GM23338 (cell line): ENCODE measurements around the gene EMC9. TPM values are rescaled to one million over a fixed set of nuclear protein-coding genes. Genes with fewer than 3 reads are reported as not detected.

Experiments
- ATAC-seq: fragments of 200-7000 bp; cut with Tn5 transposase; 3 replicates; pipeline ENCODE4 v1.9.1; 2020
- DNase-seq: peaks from one replicate; pipeline ENCODE4 v3.0.0-alpha.2; 2015; ENCODE audit warnings: low spot score
- H2AFZ ChIP-seq: fragments of 200-600 bp; sonication (generic); 2 replicates; pipeline ENCODE4 v1.8.0; 2016; ENCODE audit warnings: antibody characterized with exemption, mild to moderate bottlenecking, moderate library complexity
- H3F3A ChIP-seq: fragments of 200-600 bp; sonication (generic); replicated peaks from 2 replicates; pipeline ENCODE4 v1.8.0; 2017; ENCODE audit warnings: antibody characterized with exemption, mixed run types, low read depth
- H3K27ac ChIP-seq: fragments of 200-600 bp; sonication (generic); 2 replicates; pipeline ENCODE4 v1.6.1; 2016; ENCODE audit warnings: low read depth
- H3K27me3 ChIP-seq: fragments of 200-600 bp; sonication (generic); 2 replicates; pipeline ENCODE4 v1.8.0; 2016; ENCODE audit warnings: mild to moderate bottlenecking, mixed run types, moderate library complexity; ENCODE audit not compliant: insufficient read depth
- H3K36me3 ChIP-seq: fragments of 200-600 bp; sonication (generic); 2 replicates; pipeline ENCODE4 v1.8.0; 2016; ENCODE audit warnings: mild to moderate bottlenecking; ENCODE audit not compliant: insufficient read depth
- H3K4me1 ChIP-seq: fragments of 200-600 bp; sonication (generic); 2 replicates; pipeline ENCODE4 v1.8.0; 2016; ENCODE audit warnings: mild to moderate bottlenecking, moderate library complexity; ENCODE audit not compliant: insufficient read depth
- H3K4me2 ChIP-seq: fragments of 200-600 bp; sonication (generic); 2 replicates; pipeline ENCODE4 v1.7.1; 2017; ENCODE audit warnings: mixed run types
- H3K4me3 ChIP-seq: fragments of 200-600 bp; sonication (generic); 2 replicates; pipeline ENCODE4 v1.6.1; 2016; ENCODE audit warnings: mixed run types
- H3K79me2 ChIP-seq: fragments of 200-600 bp; sonication (generic); replicated peaks from 2 replicates; pipeline ENCODE4 v1.8.0; 2017; ENCODE audit warnings: mild to moderate bottlenecking; ENCODE audit not compliant: insufficient read depth
- H3K9me2 ChIP-seq: fragments of 200-600 bp; sonication (generic); 2 replicates; pipeline ENCODE4 v1.8.0; 2017; ENCODE audit not compliant: insufficient read depth
- H4K20me1 ChIP-seq: fragments of 200-600 bp; sonication (generic); replicated peaks from 2 replicates; pipeline ENCODE4 v1.8.0; 2017; ENCODE audit warnings: mild to moderate bottlenecking; ENCODE audit not compliant: insufficient read depth
- H3K27ac Mint-ChIP-seq: 2 replicates; pipeline ENCODE4 v1.8.0; 2020; ENCODE audit warnings: inconsistent platforms, mild to moderate bottlenecking, moderate library complexity, mixed read lengths
- H3K27me3 Mint-ChIP-seq: 3 replicates; pipeline ENCODE4 v1.8.0; 2022; ENCODE audit warnings: low read depth, mild to moderate bottlenecking, moderate library complexity, mixed read lengths, inconsistent platforms; ENCODE audit not compliant: insufficient read depth, poor library complexity
- H3K36me3 Mint-ChIP-seq: 3 replicates; pipeline ENCODE4 v1.8.0; 2021; ENCODE audit warnings: low read depth, mild to moderate bottlenecking, inconsistent platforms, moderate library complexity, mixed read lengths
- H3K4me1 Mint-ChIP-seq: 3 replicates; pipeline ENCODE4 v1.8.0; 2020; ENCODE audit warnings: mild to moderate bottlenecking, inconsistent platforms, mixed read lengths
- H3K4me3 Mint-ChIP-seq: 3 replicates; pipeline ENCODE4 v1.8.0; 2021; ENCODE audit warnings: moderate library complexity, mild to moderate bottlenecking, inconsistent platforms, mixed read lengths
- H3K9me3 Mint-ChIP-seq: 3 replicates; pipeline ENCODE4 v1.8.0; 2020; ENCODE audit warnings: moderate library complexity, mild to moderate bottlenecking, inconsistent platforms, mixed read lengths
- EZH2 ChIP-seq: fragments of 200-600 bp; sonication (generic); IDR thresholded peaks from one replicate; pipeline ENCODE4 v1.8.0; 2017; ENCODE audit warnings: antibody characterized with exemption, mild to moderate bottlenecking, low read depth; ENCODE audit not compliant: unreplicated experiment
- JUNB ChIP-seq: IDR thresholded peaks from one replicate; pipeline ENCODE4 v1.6.1; 2016; ENCODE audit warnings: antibody characterized with exemption; ENCODE audit not compliant: unreplicated experiment
- POLR2AphosphoS5 ChIP-seq: IDR thresholded peaks from 2 replicates; pipeline ENCODE4 v1.6.1; 2016; ENCODE audit warnings: antibody characterized with exemption, low read depth
- STAT1 ChIP-seq: IDR thresholded peaks from one replicate; pipeline ENCODE4 v1.6.1; 2016; ENCODE audit warnings: antibody characterized with exemption; ENCODE audit not compliant: unreplicated experiment
- ZNF331 ChIP-seq: fragments of 250-450 bp; sonication (Bioruptor Pico); IDR thresholded peaks from 2 replicates; pipeline ENCODE4 v1.5.0; 2020; ENCODE audit warnings: low read depth, mild to moderate bottlenecking, moderate library complexity
- polyA plus RNA-seq: library from polyadenylated mRNA; unstranded; fragments of >200 nt; fragmentation: Nextera tagmentation; extraction: Ambion mirVana; gene quantifications from 2 replicates; pipeline ENCODE4 v1.2.1, GENCODE V29; 2016
- total RNA-seq: library from RNA; depleted of rRNA; stranded (reverse); fragments of >200 nt; shearing (Covaris generic); gene quantifications from 2 replicates; pipeline ENCODE4 v1.2.3, GENCODE V29; 2014
- TF ChIP-seq, protein P1 (sequence below): IDR thresholded peaks from one replicate; pipeline ENCODE4 v1.6.1; 2018; ENCODE audit warnings: antibody characterized with exemption; ENCODE audit not compliant: unreplicated experiment
- TF ChIP-seq, protein P2 (sequence below), 2 experiments: fragments of 200-600 bp in 1 of 2; sonication (generic) in 1 of 2; conservative IDR thresholded peaks; 2 replicates each; pipeline versions ENCODE4 v1.5.1 to v1.6.1; 2016 to 2017; ENCODE audit warnings: antibody characterized with exemption in 2 of 2, low read depth in 2 of 2, mild to moderate bottlenecking in 2 of 2, moderate library complexity in 1 of 2
- TF ChIP-seq, protein P3 (sequence below): IDR thresholded peaks from 2 replicates; pipeline ENCODE4 v1.6.1; 2016; ENCODE audit warnings: antibody characterized with exemption

The EMC9 gene
- total and polyA plus RNA-seq, 2 experiments from 2014 or later = 30.0 to 64.2 TPM

DNA sequence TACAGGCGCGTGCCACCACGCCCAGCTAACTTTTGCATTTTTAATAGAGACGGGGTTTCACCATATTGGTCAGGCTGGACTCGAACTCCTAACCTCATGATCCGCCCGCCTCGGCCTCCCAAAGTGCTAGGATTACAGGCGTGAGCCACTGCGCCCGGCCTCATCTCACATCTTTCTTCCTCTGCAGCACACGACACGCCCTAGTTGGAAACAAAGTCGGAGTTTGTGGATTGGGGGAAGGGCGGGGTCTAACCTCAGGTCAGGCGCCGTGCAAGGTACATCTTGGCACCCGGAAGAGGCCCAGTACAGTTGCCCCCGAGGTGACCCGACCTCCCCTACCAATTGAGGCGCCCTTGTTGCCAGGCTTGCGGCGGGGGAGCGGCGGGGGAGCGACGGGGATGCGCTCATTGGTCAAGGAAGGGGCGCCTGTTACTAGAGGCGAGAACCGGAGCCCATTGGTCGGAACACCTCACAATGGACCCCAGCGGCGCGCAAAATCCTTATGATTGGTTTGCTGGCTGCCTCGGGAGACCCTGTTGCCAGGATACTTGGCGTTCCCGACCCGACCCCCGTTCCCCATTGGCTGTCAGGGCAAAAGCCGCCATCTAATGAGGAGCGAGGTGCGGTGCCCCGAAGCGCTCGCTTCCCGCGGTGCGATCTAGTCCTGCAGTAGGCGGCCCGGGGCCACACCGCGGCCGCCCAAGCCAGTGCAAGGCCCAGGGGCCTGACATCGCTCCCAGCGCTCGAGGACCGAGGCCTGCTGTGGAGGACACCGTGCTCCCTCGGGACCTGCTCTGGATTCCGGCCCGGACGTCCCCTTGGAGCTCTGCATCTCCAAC lies 30.2 kb upstream of the EMC9 start, which contains the start of gene REC8:
REC8 (plus strand) TSS at position 659 of the 839 bp plus-strand sequence. CDS start 473 bp downstream, outside the sequence.
- Histone ChIP-seq H3K4me2 (peak within 1 kb of the TSS; percentile 100), H3K27me3 (no peaks in the 10 kb centered on the region), H4K20me1 (no peaks in the 10 kb centered on the region; the same call in 1 of the 2 replicates), H3K9me2 (no peaks in the 10 kb centered on the region), H3K27ac (peak within 1 kb of the TSS; percentile 43; the same call in 1 of the 2 replicates), H3K4me1 (0 out of 2 replicates have a peak, but pooled peaks cover 3% of the 10 kb centered on the region), H3K79me2 (no peaks in the 10 kb centered on the region), H3K36me3 (no peaks in the 10 kb centered on the region), H3K4me3 (peak within 1 kb of the TSS; percentile 81), H3F3A (peaks cover 7% of the 10 kb centered on the region; the same call in 1 of the 2 replicates), H2AFZ (peak within 1 kb of the TSS; percentile 99)
- H3K27ac Mint-ChIP-seq = peak within 1 kb of the TSS; percentile 82
- peak within 1 kb of the TSS; percentile 87 for H3K4me3 Mint-ChIP-seq
- TF ChIP-seq, protein P1, sequence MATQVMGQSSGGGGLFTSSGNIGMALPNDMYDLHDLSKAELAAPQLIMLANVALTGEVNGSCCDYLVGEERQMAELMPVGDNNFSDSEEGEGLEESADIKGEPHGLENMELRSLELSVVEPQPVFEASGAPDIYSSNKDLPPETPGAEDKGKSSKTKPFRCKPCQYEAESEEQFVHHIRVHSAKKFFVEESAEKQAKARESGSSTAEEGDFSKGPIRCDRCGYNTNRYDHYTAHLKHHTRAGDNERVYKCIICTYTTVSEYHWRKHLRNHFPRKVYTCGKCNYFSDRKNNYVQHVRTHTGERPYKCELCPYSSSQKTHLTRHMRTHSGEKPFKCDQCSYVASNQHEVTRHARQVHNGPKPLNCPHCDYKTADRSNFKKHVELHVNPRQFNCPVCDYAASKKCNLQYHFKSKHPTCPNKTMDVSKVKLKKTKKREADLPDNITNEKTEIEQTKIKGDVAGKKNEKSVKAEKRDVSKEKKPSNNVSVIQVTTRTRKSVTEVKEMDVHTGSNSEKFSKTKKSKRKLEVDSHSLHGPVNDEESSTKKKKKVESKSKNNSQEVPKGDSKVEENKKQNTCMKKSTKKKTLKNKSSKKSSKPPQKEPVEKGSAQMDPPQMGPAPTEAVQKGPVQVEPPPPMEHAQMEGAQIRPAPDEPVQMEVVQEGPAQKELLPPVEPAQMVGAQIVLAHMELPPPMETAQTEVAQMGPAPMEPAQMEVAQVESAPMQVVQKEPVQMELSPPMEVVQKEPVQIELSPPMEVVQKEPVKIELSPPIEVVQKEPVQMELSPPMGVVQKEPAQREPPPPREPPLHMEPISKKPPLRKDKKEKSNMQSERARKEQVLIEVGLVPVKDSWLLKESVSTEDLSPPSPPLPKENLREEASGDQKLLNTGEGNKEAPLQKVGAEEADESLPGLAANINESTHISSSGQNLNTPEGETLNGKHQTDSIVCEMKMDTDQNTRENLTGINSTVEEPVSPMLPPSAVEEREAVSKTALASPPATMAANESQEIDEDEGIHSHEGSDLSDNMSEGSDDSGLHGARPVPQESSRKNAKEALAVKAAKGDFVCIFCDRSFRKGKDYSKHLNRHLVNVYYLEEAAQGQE = no peak
- TF ChIP-seq, protein P2, sequence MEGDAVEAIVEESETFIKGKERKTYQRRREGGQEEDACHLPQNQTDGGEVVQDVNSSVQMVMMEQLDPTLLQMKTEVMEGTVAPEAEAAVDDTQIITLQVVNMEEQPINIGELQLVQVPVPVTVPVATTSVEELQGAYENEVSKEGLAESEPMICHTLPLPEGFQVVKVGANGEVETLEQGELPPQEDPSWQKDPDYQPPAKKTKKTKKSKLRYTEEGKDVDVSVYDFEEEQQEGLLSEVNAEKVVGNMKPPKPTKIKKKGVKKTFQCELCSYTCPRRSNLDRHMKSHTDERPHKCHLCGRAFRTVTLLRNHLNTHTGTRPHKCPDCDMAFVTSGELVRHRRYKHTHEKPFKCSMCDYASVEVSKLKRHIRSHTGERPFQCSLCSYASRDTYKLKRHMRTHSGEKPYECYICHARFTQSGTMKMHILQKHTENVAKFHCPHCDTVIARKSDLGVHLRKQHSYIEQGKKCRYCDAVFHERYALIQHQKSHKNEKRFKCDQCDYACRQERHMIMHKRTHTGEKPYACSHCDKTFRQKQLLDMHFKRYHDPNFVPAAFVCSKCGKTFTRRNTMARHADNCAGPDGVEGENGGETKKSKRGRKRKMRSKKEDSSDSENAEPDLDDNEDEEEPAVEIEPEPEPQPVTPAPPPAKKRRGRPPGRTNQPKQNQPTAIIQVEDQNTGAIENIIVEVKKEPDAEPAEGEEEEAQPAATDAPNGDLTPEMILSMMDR (conservative IDR thresholded peaks at IDR 0.05; ENCODE audit: low read depth in 2 of 2) = no peak
- no peak for TF ChIP-seq JUNB
- no peak for TF ChIP-seq STAT1
- TF ChIP-seq POLR2AphosphoS5 = peak; percentile 49; the same call in 1 of the 2 replicates
- no peak for TF ChIP-seq ZNF331 (CRISPR knock-in tag)
- TF ChIP-seq EZH2 = no peak
- TF ChIP-seq, protein P3, sequence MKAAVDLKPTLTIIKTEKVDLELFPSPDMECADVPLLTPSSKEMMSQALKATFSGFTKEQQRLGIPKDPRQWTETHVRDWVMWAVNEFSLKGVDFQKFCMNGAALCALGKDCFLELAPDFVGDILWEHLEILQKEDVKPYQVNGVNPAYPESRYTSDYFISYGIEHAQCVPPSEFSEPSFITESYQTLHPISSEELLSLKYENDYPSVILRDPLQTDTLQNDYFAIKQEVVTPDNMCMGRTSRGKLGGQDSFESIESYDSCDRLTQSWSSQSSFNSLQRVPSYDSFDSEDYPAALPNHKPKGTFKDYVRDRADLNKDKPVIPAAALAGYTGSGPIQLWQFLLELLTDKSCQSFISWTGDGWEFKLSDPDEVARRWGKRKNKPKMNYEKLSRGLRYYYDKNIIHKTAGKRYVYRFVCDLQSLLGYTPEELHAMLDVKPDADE = peak; percentile 10; the same call in 1 of the 2 replicates
- H3K4me1 Mint-ChIP-seq = peaks cover 4% of the 10 kb centered on the region; the same call in 1 of the 3 replicates
- peaks cover 19% of the 10 kb centered on the region for H3K27me3 Mint-ChIP-seq
- ATAC-seq = peak; percentile 92
- peak; percentile 100 for DNase-seq
- H3K36me3 Mint-ChIP-seq = peaks cover 11% of the 10 kb centered on the region; the same call in 2 of the 3 replicates
- no peaks in the 10 kb centered on the region for H3K9me3 Mint-ChIP-seq
